Measurements from ENCODE around the gene CSHL1.

- TF ChIP-seq CTCF (conservative IDR thresholded peaks at IDR 0.05) (no peak), EZH2 (IDR thresholded peaks at IDR 0.05; ENCODE audit: low read depth) (no peak)
These were observed 5.6 kb upstream of the CSHL1 start for GRCh38 chr17:63916566-63917185.
